Stomach (tissue), 9 donors: ENCODE data around the gene PCSK4. TPM values are rescaled to one million over a fixed set of nuclear protein-coding genes. Genes with fewer than 3 reads are reported as not detected.

Experiments used
- DNase-seq, 2 donors: peaks; one replicate each; pipeline versions ENCODE4 v3.0.0 to v3.0.0-alpha.2; 2013 to 2019
- H3K27ac ChIP-seq, 5 donors: fragments of 200-600 bp in 4 of 5; sonication (generic) in 4 of 5; one replicate each; pipeline ENCODE4 v1.5.1; 2013 to 2019; ENCODE audit warnings: mild to moderate bottlenecking in 1 of 5, moderate library complexity in 1 of 5
- H3K27me3 ChIP-seq, 3 donors: fragments of 200-600 bp; sonication (generic); one replicate each; pipeline ENCODE4 v1.5.1; 2017 to 2019; ENCODE audit warnings: mixed run types in 1 of 3
- H3K36me3 ChIP-seq, 4 donors: fragments of 200-600 bp; sonication (generic); 1 replicate in 3 of 4; 2 replicates in 1 of 4; pipeline ENCODE4 v1.5.1; 2016 to 2019
- H3K4me1 ChIP-seq, 4 donors: fragments of 200-600 bp; sonication (generic); one replicate each; pipeline ENCODE4 v1.5.1; 2016 to 2019
- H3K4me3 ChIP-seq, 4 donors: fragments of 200-600 bp; sonication (generic) in 3 of 4; one replicate each; pipeline ENCODE4 v1.5.1; 2016 to 2019; ENCODE audit warnings: mild to moderate bottlenecking in 1 of 4
- H3K9me3 ChIP-seq, 4 donors: fragments of 200-600 bp; sonication (generic); one replicate each; pipeline ENCODE4 v1.5.1; 2016 to 2019
- CTCF ChIP-seq, 7 experiments: fragments of 450-650 bp in 4 of 7; fragments of 200-600 bp in 3 of 7; sonication (generic) in 3 of 7; IDR thresholded peaks; one replicate each; pipeline ENCODE4 v1.5.1; 2016 to 2019; ENCODE audit warnings: antibody characterized with exemption in 7 of 7, control low read depth in 2 of 7, mild to moderate bottlenecking in 1 of 7
- EP300 ChIP-seq: sonication (generic); formaldehyde crosslinking; IDR thresholded peaks from one replicate; pipeline ENCODE4 v1.6.1; 2017; ENCODE audit warnings: antibody characterized with exemption
- POLR2A ChIP-seq, 4 donors: fragments of 450-650 bp; IDR thresholded peaks; one replicate each; pipeline ENCODE4 v1.6.1; 2016; ENCODE audit warnings: antibody characterized with exemption in 4 of 4, control low read depth in 2 of 4, mild to moderate bottlenecking in 1 of 4, moderate library complexity in 1 of 4
- POLR2AphosphoS5 ChIP-seq, 3 donors: sonication (generic); formaldehyde crosslinking; IDR thresholded peaks; one replicate each; pipeline ENCODE4 v1.6.1; 2016; ENCODE audit warnings: antibody characterized with exemption in 3 of 3
- WGBS, 5 donors: extraction: QIAGEN DNeasy Blood & Tissue Kit in 3 of 5; methylation state at CpG; one replicate each; pipeline versions ENCODE4 v1.1.5 to v1.1.7; 2013 to 2018; 5-methylcytosine and 5-hydroxymethylcytosine counted together
- intact Hi-C: fragments of 100-400 bp; cut with DNase I; formaldehyde crosslinking; loops from one replicate; pipeline ENCODE4 v1.15.1; 2023; ENCODE audit warnings: low total_unique reads
- polyA plus RNA-seq, 3 donors: library from polyadenylated mRNA; stranded (reverse); fragments of 200-250 nt; gene quantifications; one replicate each; pipeline ENCODE4 v1.2.3, GENCODE V29; 2013
- total RNA-seq, 5 donors: library from RNA; depleted of rRNA; stranded (reverse); fragments of >200 nt; gene quantifications; one replicate each; pipeline versions ENCODE4 v1.1.0 to v1.2.3, GENCODE V29; 2014 to 2016
- donor health status: healthy with polysubstance abuse.
- donor health status: Bipolar disorder and iron deficiency.
- donor health status: healthy.

The PCSK4 gene
- total and polyA plus RNA-seq, 8 donors = 1.7 to 26.8 (median 4.1) TPM; not detected in 2

- no peak overlapping the region for H3K4me3 ChIP-seq
- intact Hi-C loops = no loop called here
- no peaks in the 10 kb centered on the region for H3K9me3 ChIP-seq
- H3K27me3 ChIP-seq = peaks cover 53 to 79% (median 75%) of the 10 kb centered on the region in 3 donors
- TF ChIP-seq POLR2A (IDR thresholded peaks at IDR 0.05) (no peak), POLR2AphosphoS5 (IDR thresholded peaks at IDR 0.05) (no peak), EP300 (no peak), CTCF (IDR thresholded peaks at IDR 0.05) (no peak)
- no peak overlapping the region for H3K27ac ChIP-seq
- 76 to 85% (median 78%) methylated on average over 9 of the region's 9 CpGs for WGBS, 5 donors
- peaks cover 22 to 47% (median 37%) of the 10 kb centered on the region in 4 donors for H3K4me1 ChIP-seq
- H3K36me3 ChIP-seq = peaks cover 0 to 5% (median 4%) of the 10 kb centered on the region in 4 donors
- DNase-seq = no peak
Observed at GRCh38 chr19:1447944-1448343, 42.2 kb downstream of the PCSK4 start.

GRCh38 chr19:1447504-1447903 lies 42.6 kb downstream of the PCSK4 start:
- 7 to 29% (median 18%) methylated on average over 2 to 4 of the region's 4 CpGs for WGBS, 5 donors
- intact Hi-C loops = no loop called here
- no peak for TF ChIP-seq POLR2A (IDR thresholded peaks at IDR 0.05)
- no peak for TF ChIP-seq CTCF (IDR thresholded peaks at IDR 0.05)
- TF ChIP-seq POLR2AphosphoS5 (IDR thresholded peaks at IDR 0.05) = no peak
- TF ChIP-seq EP300 = no peak
- Histone ChIP-seq H3K9me3 (no peaks in the 10 kb centered on the region), H3K4me3 (no peak overlapping the region), H3K27ac (no peak overlapping the region), H3K4me1 (peaks cover 22 to 42% (median 35%) of the 10 kb centered on the region in 4 donors), H3K36me3 (peaks cover 2 to 9% (median 8%) of the 10 kb centered on the region in 4 donors), H3K27me3 (peaks cover 49 to 75% (median 70%) of the 10 kb centered on the region in 3 donors)
- no peak for DNase-seq

- peak overlapping the region in 3 of 4 donors; percentile 32 to 54 (median 36) for H3K4me3 ChIP-seq
Observed at GRCh38 chr19:1446713-1447481, 43.3 kb downstream of the PCSK4 start.

More at GRCh38 chr19:1446713-1447481, 43.3 kb downstream of the PCSK4 start:
- no peaks in the 10 kb centered on the region for H3K9me3 ChIP-seq
- peaks cover 8 to 15% (median 14%) of the 10 kb centered on the region in 4 donors for H3K36me3 ChIP-seq
- DNase-seq = peak in 1 of 2 donors; percentile 72
- TF ChIP-seq EP300 (no peak), POLR2A (IDR thresholded peaks at IDR 0.05) (no peak), CTCF (IDR thresholded peaks at IDR 0.05) (no peak)
- 3 to 11% (median 5%) methylated on average over 20 to 63 of the region's 63 CpGs for WGBS, 5 donors
- H3K27ac ChIP-seq = no peak overlapping the region
- peaks cover 22 to 42% (median 34%) of the 10 kb centered on the region in 4 donors for H3K4me1 ChIP-seq
- H3K27me3 ChIP-seq = peaks cover 43 to 69% (median 64%) of the 10 kb centered on the region in 3 donors
- intact Hi-C loops = no loop called here
